Natural killer cell (primary cell): Measurements from ENCODE around the gene SERPINI2. TPM values are rescaled to one million over a fixed set of nuclear protein-coding genes. Genes with fewer than 3 reads are reported as not detected.

ENCODE experiments used
- ATAC-seq, 3 donors: fragments of 150-1000 bp in 2 of 3; fragments of 200-7000 bp in 1 of 3; cut with Tn5 transposase; 1 replicate in 1 of 3; 2 replicates in 2 of 3; pipeline ENCODE4 v1.10.0; 2021; ENCODE audit warnings: mild to moderate bottlenecking in 2 of 3, moderate library complexity in 2 of 3
- DNase-seq, 2 donors: peaks; one replicate each; pipeline versions ENCODE4 v3.0.0 to v3.0.0-alpha.2; 2013 to 2021; ENCODE audit warnings: mixed read lengths in 1 of 2
- H3K27ac ChIP-seq: one replicate; pipeline ENCODE4 v1.5.1; 2013; ENCODE audit warnings: mild to moderate bottlenecking, low read length
- H3K27me3 ChIP-seq: one replicate; pipeline ENCODE4 v1.6.1; 2013; ENCODE audit warnings: low read length; ENCODE audit not compliant: control insufficient read depth, insufficient read depth
- H3K36me3 ChIP-seq: one replicate; pipeline ENCODE4 v1.6.1; 2013; ENCODE audit warnings: low read length; ENCODE audit not compliant: control insufficient read depth, insufficient read depth
- H3K4me1 ChIP-seq: one replicate; pipeline ENCODE4 v1.6.1; 2013; ENCODE audit warnings: low read length; ENCODE audit not compliant: control insufficient read depth, insufficient read depth
- H3K4me3 ChIP-seq: one replicate; pipeline ENCODE4 v1.5.1; 2013; ENCODE audit warnings: low read length
- H3K9me3 ChIP-seq: one replicate; pipeline ENCODE4 v1.6.1; 2013; ENCODE audit warnings: low read length; ENCODE audit not compliant: control insufficient read depth, insufficient read depth
- H3K27ac Mint-ChIP-seq, 2 donors: one replicate each; pipeline ENCODE4 v1.8.0; 2022; ENCODE audit warnings: mild to moderate bottlenecking in 2 of 2, mixed read lengths in 2 of 2, moderate library complexity in 1 of 2
- H3K27me3 Mint-ChIP-seq, 2 donors: one replicate each; pipeline ENCODE4 v1.8.0; 2022; ENCODE audit warnings: low read depth in 2 of 2, mixed read lengths in 2 of 2
- H3K36me3 Mint-ChIP-seq: one replicate; pipeline ENCODE4 v1.8.0; 2022; ENCODE audit warnings: mixed read lengths
- H3K4me1 Mint-ChIP-seq, 2 donors: one replicate each; pipeline ENCODE4 v1.8.0; 2022; ENCODE audit warnings: mixed read lengths in 2 of 2
- H3K4me3 Mint-ChIP-seq: one replicate; pipeline ENCODE4 v1.8.0; 2022; ENCODE audit warnings: mild to moderate bottlenecking, moderate library complexity, mixed read lengths
- H3K9me3 Mint-ChIP-seq, 2 donors: one replicate each; pipeline ENCODE4 v1.8.0; 2022; ENCODE audit warnings: mixed read lengths in 2 of 2
- CTCF ChIP-seq: fragments of 200-600 bp; IDR thresholded peaks from one replicate; pipeline ENCODE4 v1.8.0; 2022; ENCODE audit warnings: antibody characterized with exemption
- WGBS: methylation state at CpG from one replicate; pipeline ENCODE4 v1.1.7; 2013; ENCODE audit warnings: missing lambda C conversion rate; ENCODE audit not compliant: insufficient coverage; 5-methylcytosine and 5-hydroxymethylcytosine counted together
- intact Hi-C: fragments of 100-400 bp; cut with micrococcal nuclease; formaldehyde crosslinking; loops from one replicate; pipeline ENCODE4 v1.14.2; 2022
- total RNA-seq, 4 donors: library from RNA; stranded (reverse); fragments of 120-200 nt in 1 of 4; gene quantifications; one replicate each; pipeline versions ENCODE4 v1.2.3 to v1.2.4, GENCODE V29; 2013 to 2022

Gene SERPINI2
- total RNA-seq, 3 donors from 2014 or later (not counting 1 experiment from before 2014, with no cell fraction given), result not detected

- ATAC-seq (no peak), DNase-seq (no peak)
- Mint-ChIP-seq H3K36me3 (no peaks in the 10 kb centered on the region), H3K4me1 (no peaks in the 10 kb centered on the region), H3K9me3 (no peaks in the 10 kb centered on the region), H3K4me3 (no peak overlapping the region), H3K27ac (no peak overlapping the region), H3K27me3 (no peaks in the 10 kb centered on the region)
- Histone ChIP-seq H3K4me1 (no peaks in the 10 kb centered on the region), H3K27me3 (no peaks in the 10 kb centered on the region), H3K36me3 (no peaks in the 10 kb centered on the region), H3K9me3 (no peaks in the 10 kb centered on the region), H3K27ac (no peak overlapping the region), H3K4me3 (no peak overlapping the region)
- TF ChIP-seq CTCF, result no peak
- no CpG with 5 or more reads among the region's 1 CpG for WGBS
- intact Hi-C loops, result no loop called here
Observed at GRCh38 chr3:167409611-167410010, 64.2 kb downstream of the SERPINI2 start.

DNA sequence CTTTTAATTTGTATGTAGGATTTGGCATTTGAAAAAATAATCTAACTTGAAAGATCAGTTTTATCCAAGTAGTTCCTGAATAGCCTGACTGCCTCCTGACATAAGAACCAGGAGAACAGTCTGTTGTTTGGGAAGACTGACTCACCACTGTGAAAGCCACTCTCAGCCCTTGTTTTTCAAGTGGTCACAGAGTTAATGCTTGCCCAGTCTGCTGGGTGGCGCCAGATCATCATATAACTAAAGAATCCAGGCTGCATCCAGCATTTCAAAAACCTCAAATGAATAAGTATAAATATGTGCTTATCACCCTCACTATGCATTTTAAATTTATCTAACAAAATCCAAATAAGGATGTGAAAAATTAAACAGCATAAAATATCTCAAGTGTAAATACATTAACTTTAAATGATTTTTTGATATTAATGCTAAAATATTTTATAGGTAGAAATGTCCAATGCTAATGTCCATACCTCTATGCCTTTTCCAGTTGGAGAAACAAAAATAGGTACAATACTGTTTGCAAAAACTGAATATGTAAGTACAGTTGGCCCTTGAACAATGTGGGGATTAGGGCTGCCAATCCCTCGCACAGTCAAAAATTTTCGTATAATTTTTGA lies 66.9 kb downstream of the SERPINI2 start:
- intact Hi-C loops, result no loop called here
- H3K9me3 Mint-ChIP-seq, result no peaks in the 10 kb centered on the region
- ATAC-seq (peak in 2 of 3 donors; percentile 36 to 47), DNase-seq (peak in 1 of 2 donors; percentile 10)
- no peak for TF ChIP-seq CTCF
- Histone ChIP-seq H3K4me1 (no peaks in the 10 kb centered on the region), H3K27ac (no peak overlapping the region), H3K9me3 (no peaks in the 10 kb centered on the region), H3K27me3 (no peaks in the 10 kb centered on the region), H3K4me3 (no peak overlapping the region), H3K36me3 (no peaks in the 10 kb centered on the region)
- H3K27ac Mint-ChIP-seq, result no peak overlapping the region
- no peaks in the 10 kb centered on the region for H3K27me3 Mint-ChIP-seq
- WGBS, result 67% methylated on average over 3 of the region's 3 CpGs
- H3K4me1 Mint-ChIP-seq, result no peaks in the 10 kb centered on the region
- H3K36me3 Mint-ChIP-seq, result no peaks in the 10 kb centered on the region
- no peak overlapping the region for H3K4me3 Mint-ChIP-seq

GRCh38 chr3:167397826-167398225 lies 76.0 kb downstream of the SERPINI2 start:
- ATAC-seq (no peak), DNase-seq (no peak)
- Mint-ChIP-seq H3K9me3 (no peaks in the 10 kb centered on the region), H3K36me3 (no peaks in the 10 kb centered on the region), H3K27ac (no peak overlapping the region), H3K27me3 (peaks cover 2 to 7% of the 10 kb centered on the region in 2 donors), H3K4me3 (no peak overlapping the region), H3K4me1 (no peaks in the 10 kb centered on the region)
- Histone ChIP-seq H3K27me3 (no peaks in the 10 kb centered on the region), H3K4me3 (no peak overlapping the region), H3K36me3 (no peaks in the 10 kb centered on the region), H3K27ac (no peak overlapping the region), H3K4me1 (no peaks in the 10 kb centered on the region), H3K9me3 (no peaks in the 10 kb centered on the region)
- WGBS, result 79% methylated on average over 1 of the region's 1 CpG
- no peak for TF ChIP-seq CTCF
- intact Hi-C loops, result no loop called here

DNA sequence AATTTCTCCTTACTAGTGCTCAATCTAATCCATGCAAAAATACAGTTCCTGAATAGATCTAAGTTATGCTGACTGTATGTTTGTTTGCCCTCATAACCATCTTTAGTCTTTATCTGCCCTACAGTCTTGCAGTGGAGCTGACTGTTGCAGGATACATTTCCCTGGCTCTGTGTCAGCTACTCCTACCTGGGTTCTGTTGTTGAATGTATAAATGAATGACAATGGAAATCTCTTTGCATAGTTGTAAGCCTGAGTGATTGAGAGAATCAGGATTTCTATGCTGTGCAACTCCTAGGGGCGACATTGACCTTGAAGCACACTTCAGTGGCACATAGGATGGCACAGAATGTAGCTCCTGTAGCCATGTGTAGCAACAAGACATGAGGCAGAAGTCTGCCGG lies 77.8 kb downstream of the SERPINI2 start:
- no peaks in the 10 kb centered on the region for H3K9me3 Mint-ChIP-seq
- intact Hi-C loops, result no loop called here
- H3K4me1 ChIP-seq, result no peaks in the 10 kb centered on the region
- H3K27ac Mint-ChIP-seq, result no peak overlapping the region
- DNase-seq (no peak), ATAC-seq (no peak)
- H3K36me3 Mint-ChIP-seq, result no peaks in the 10 kb centered on the region
- no peaks in the 10 kb centered on the region for H3K36me3 ChIP-seq
- no peak overlapping the region for H3K4me3 ChIP-seq
- no peaks in the 10 kb centered on the region for H3K9me3 ChIP-seq
- 82% methylated on average over 2 of the region's 2 CpGs for WGBS
- H3K4me3 Mint-ChIP-seq, result no peak overlapping the region
- no peaks in the 10 kb centered on the region for H3K4me1 Mint-ChIP-seq
- H3K27me3 ChIP-seq, result no peaks in the 10 kb centered on the region
- TF ChIP-seq CTCF, result no peak
- peaks cover 6 to 8% of the 10 kb centered on the region in 2 donors for H3K27me3 Mint-ChIP-seq
- no peak overlapping the region for H3K27ac ChIP-seq
